GM12801 (cell line): ENCODE data around the gene KCNN3.

ENCODE experiments used
- CTCF ChIP-seq: IDR thresholded peaks from one replicate; pipeline ENCODE4 v1.5.1; 2011; ENCODE audit warnings: control low read depth; ENCODE audit not compliant: insufficient read length; ENCODE audit errors: extremely low read depth

Gene KCNN3

GRCh38 chr1:154902938-154903566, 33.0 kb upstream of the KCNN3 start:
- TF ChIP-seq CTCF, result no peak

GRCh38 chr1:154901591-154901990, 31.5 kb upstream of the KCNN3 start:
- no peak for TF ChIP-seq CTCF

- no peak for TF ChIP-seq CTCF
Observed at GRCh38 chr1:154899041-154899440, 29.0 kb upstream of the KCNN3 start.

GRCh38 chr1:154896771-154897286, 26.7 kb upstream of the KCNN3 start:
- no peak for TF ChIP-seq CTCF

- no peak for TF ChIP-seq CTCF
Observed at GRCh38 chr1:154895798-154896197, 25.7 kb upstream of the KCNN3 start.

GRCh38 chr1:154891452-154891851, 21.4 kb upstream of the KCNN3 start:
- TF ChIP-seq CTCF, result no peak

- no peak for TF ChIP-seq CTCF
Observed at GRCh38 chr1:154888757-154889156, 18.7 kb upstream of the KCNN3 start.
